ENCODE data around the gene CALM1.
A peak's percentile ranks its signal among the peaks of the same experiment; 100 is the strongest.
"Not testable (repeated sequence)": the region's sequence is repeated elsewhere in the genome, so short reads cannot be mapped to it uniquely, and the experiment has no call there.

The CALM1 gene

DNA sequence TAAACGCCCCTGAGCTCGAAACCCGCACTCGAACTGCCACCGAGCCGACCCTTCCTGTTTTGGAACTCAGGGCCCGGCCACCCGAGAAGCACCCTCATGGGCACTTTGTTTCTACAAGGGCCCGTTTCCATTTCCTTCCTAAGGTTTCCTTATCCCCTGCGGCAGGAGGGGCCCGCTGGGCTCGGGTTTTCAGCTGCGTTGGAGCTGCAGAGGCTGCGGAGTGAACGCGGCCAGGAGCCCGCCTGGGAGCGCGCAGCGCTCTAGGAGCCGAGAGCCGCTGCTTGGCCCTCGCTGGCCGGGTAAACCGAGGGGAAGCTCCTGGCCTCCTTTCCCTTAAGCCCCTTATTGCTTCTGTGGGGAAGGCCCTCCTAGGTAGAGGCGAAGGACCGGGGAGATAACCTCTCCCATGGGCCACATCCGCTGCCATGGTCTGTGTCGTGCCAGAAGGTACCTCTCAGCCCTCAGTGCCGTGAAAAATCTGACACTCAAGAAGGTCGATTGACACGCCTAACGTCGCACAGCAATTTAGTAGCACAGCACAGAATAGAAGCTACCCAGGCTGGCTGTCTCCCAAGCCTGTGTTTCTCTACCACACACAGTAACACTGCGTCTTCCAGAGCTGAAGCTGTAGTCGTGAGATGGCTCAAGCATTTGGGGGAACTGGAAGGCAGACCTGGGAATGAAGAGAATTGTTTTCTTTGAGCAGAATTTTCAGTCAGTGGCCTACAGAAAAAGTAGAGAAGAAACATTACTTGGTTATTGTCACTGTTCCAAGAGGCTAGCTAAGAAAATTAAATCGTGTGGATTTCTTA, 12.9 kb upstream of the CALM1 start:
- peak; percentile 74 for DNase-seq

GRCh38 chr14:90384543-90384911, 12.3 kb upstream of the CALM1 start:
- peak; percentile 58 for DNase-seq

DNA sequence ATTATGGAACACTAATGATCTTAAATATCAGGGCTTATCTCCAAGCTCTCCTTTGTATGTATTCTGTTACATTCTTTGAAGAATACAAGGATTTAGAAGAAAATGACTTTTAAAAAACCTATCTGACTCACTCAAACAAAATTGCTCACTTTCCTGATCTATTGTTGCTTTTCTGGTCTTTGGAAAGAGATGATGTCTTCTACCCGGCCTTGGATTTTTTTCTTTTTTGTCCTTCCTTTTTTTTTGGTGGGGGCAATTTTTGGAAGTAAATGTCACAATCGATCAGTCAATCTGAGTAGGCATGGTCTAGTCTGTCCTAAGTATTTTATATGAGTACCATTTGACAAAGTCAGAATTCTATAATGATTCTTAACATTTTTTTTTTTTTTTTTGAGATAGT, 10.5 kb upstream of the CALM1 start:
- no peak for DNase-seq

- DNase-seq, result no peak
Measured at GRCh38 chr14:90387206-90387760, 9.5 kb upstream of the CALM1 start.

- peak; percentile 39 for DNase-seq
Measured at GRCh38 chr14:90388437-90388836, 8.4 kb upstream of the CALM1 start.

DNA sequence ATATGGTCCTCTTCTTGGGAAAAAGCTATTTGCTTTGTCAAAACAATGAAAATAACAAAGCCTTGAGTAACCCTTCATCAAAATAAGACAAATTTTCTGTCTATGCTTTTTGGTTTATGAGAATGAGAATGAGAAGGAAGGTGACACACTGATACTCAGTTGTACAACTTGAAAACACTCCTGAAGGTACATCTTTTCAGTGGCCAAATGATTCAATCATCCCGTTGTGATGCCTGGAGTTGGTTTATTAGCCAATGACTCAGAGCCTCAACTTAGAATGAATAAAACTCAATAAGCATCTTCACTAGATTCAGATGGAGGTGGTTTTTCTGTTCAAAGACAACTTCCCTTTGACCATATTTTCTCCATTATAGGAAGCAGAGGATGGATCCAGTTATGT, 7.8 kb upstream of the CALM1 start:
- DNase-seq, result no peak

GRCh38 chr14:90393966-90394365, 2.9 kb upstream of the CALM1 start:
- DNase-seq, result no peak

DNA sequence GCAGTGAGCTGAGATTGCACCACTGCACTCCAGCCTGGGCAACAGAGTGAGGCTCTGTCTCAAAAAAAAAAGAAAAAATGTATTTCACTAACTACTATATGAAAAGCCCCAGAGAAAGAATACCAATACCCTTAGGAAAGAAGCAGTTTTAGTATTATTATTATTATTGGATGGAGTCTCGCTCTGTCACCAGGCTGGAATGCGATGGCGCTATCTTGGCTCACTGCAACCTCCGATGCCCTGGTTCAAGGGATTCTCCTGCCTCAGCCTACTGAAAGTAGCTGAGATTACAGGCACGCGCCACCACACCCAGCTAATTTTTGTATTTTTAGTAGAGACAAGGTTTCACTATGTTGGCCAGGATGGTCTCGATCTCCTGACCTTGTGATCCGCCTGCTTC, 2.0 kb upstream of the CALM1 start:
- DNase-seq, result not testable (repeated sequence)

GRCh38 chr14:90397425-90398314, 841 bp downstream of the CALM1 start:
- peak; percentile 81 for DNase-seq

- DNase-seq, result peak; percentile 71
Measured at GRCh38 chr14:90398315-90398839, 1.5 kb downstream of the CALM1 start.

- no peak for DNase-seq
Measured at GRCh38 chr14:90398841-90399540, 2.2 kb downstream of the CALM1 start.

DNA sequence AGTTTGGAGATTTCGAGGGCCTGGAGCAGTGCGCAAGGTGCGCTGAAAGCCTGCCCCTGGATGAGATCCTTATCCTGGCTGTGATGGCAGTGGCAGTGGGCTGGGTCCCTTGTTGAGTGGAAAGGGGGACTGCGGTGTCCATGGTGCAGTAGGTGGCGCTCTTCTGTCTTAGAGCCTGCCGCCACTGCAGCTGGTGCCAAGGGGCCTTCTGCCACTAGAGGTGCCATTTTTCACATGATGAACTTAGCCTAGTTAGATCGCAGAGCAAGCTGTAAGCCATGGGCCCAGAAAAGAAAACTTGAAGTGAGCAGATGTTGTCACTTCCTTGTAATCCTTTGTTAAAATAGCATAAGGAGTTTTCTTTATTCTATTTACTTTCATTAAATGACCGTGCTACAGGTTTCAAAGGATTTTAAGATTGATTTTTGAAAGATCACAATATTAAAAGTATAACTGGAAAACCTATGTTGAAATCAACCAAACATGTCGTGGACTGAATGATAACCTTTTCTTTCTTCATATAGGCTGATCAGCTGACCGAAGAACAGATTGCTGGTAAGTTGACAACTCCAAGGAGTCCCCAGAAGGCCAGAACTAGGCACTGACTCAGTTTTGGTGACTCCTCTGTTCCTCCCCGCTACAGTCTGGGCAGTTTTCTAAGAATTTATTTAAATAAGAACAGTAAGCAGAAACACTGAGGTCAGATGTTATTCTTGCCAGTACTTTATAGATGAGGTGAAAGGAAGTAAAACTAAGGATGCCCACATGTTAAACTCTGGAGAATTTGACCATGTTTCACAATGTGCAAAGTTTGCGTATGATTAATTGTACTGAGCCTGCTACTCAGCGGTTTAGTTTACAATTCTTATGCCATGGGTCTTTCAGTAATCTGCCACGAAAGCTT, 3.0 kb downstream of the CALM1 start:
- peak; percentile 93 for DNase-seq

GRCh38 chr14:90400904-90401561, 4.2 kb downstream of the CALM1 start:
- DNase-seq, result no peak

- no peak for DNase-seq
Measured at GRCh38 chr14:90402016-90402415, 5.2 kb downstream of the CALM1 start.

GRCh38 chr14:90403065-90403464, 6.2 kb downstream of the CALM1 start:
- no peak for DNase-seq

DNA sequence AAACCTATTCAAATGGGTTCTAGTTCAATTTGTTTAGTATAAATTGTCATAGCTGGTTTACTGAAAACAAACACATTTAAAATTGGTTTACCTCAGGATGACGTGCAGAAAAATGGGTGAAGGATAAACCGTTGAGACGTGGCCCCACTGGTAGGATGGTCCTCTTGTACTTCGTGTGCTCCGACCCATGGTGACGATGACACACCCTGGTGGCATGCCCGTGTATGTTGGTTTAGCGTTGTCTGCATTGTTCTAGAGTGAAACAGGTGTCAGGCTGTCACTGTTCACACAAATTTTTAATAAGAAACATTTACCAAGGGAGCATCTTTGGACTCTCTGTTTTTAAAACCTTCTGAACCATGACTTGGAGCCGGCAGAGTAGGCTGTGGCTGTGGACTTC, 8.3 kb downstream of the CALM1 start:
- DNase-seq, result no peak

DNA sequence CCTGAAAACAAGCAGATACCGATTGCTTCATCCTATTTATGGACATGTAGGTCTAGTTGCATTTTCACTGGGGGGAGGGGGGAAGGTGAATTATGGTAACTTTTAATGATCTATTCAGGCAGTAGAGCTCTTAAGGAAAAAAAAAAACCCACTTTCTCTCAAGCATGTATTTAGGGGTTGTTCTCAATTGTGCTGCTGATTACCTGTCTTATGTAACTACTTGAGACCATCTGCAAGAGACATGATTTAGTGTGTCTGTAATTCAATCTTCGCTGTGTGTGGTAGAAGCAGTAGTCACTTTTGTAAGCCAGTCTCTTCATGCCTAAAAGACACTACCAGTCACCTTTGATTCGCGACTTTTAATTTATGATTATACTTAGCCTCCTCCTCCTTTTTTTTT, 8.9 kb downstream of the CALM1 start:
- no peak for DNase-seq

- no peak for DNase-seq
Measured at GRCh38 chr14:90406384-90406798, 9.6 kb downstream of the CALM1 start.

DNA sequence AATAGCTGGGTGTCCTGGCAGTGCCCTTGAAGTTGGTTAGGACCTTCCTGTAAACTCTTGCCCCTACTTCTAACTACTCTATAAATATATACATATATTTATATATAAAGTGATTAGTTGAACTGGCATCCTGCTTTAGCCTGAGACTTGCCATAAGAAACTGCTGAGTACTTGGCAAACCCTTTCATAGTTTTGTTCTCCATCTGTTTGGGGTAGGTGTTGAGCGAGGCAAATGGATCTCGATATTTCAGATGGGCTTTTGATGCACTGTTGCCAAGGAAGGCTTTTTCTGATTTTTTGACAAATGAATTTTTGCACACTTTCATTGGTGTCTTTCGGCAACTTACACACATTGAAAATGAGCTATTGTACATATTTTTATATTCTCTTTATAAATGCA, 10.4 kb downstream of the CALM1 start:
- DNase-seq, result no peak

GRCh38 chr14:90408713-90409112, 11.9 kb downstream of the CALM1 start:
- no peak for DNase-seq

- no peak for DNase-seq
Measured at GRCh38 chr14:90409209-90409730, 12.4 kb downstream of the CALM1 start.

Data from activated CD4-positive, alpha-beta T cell treated with anti-CD3 and anti-CD28 coated beads, Interleukin-10, Interleukin-2, amounts not matched to agents 100 ng/mL and 50 ng/mL, durations not matched to agents 16 hours and 8 hours (primary cell).